OCI-LY3 (cell line): Measurements from ENCODE around the gene ABL1.

ENCODE experiments used
- H2AFZ ChIP-seq: fragments of 200-600, 300-600 bp; shearing (Covaris generic); 2 replicates; pipeline ENCODE4 v1.6.0; 2014; ENCODE audit warnings: antibody characterized with exemption, low read depth, low read length
- H3K27ac ChIP-seq: fragments of 200-600, 300-600 bp; sonication (generic); 2 replicates; pipeline ENCODE4 v1.5.1; 2014; ENCODE audit warnings: mild to moderate bottlenecking, low read length, moderate library complexity, mixed read lengths
- H3K27me3 ChIP-seq: fragments of 200-600, 300-600 bp; sonication (generic); 2 replicates; pipeline ENCODE4 v1.6.1; 2014; ENCODE audit warnings: low read depth, low read length, mixed read lengths
- H3K36me3 ChIP-seq: fragments of 200-600, 300-600 bp; sonication (generic); replicated peaks from 2 replicates; pipeline ENCODE3; 2014; ENCODE audit warnings: low read depth, low read length, mixed read lengths
- H3K4me1 ChIP-seq: fragments of 300-600, 200-600 bp; sonication (generic); 2 replicates; pipeline ENCODE4 v1.6.1; 2014; ENCODE audit warnings: low read length, mixed read lengths
- H3K4me2 ChIP-seq: fragments of 200-600, 300-600 bp; sonication (generic); 2 replicates; pipeline ENCODE4 v1.6.1; 2014; ENCODE audit warnings: low read length, mixed read lengths
- H3K4me3 ChIP-seq: fragments of 300-600, 200-600 bp; sonication (generic); 2 replicates; pipeline ENCODE4 v1.5.1; 2014; ENCODE audit warnings: antibody characterized with exemption, mild to moderate bottlenecking, low read length, moderate library complexity
- H3K79me2 ChIP-seq: fragments of 300-600, 200-600 bp; shearing (Covaris generic); 2 replicates; pipeline ENCODE4 v1.6.1; 2014; ENCODE audit warnings: mild to moderate bottlenecking, low read length, mixed read lengths
- H3K9ac ChIP-seq: fragments of 300-600, 200-600 bp; shearing (Covaris generic); 2 replicates; pipeline ENCODE4 v1.6.0; 2014; ENCODE audit warnings: mild to moderate bottlenecking, low read length, moderate library complexity
- H3K9me3 ChIP-seq: fragments of 200-600, 300-600 bp; shearing (Covaris generic); 2 replicates; pipeline ENCODE4 v1.6.1; 2014; ENCODE audit warnings: low read length, mixed read lengths; ENCODE audit not compliant: insufficient read depth
- H4K20me1 ChIP-seq: fragments of 200-600, 300-600 bp; sonication (generic); 2 replicates; pipeline ENCODE4 v1.6.1; 2016; ENCODE audit warnings: low read length, mixed read lengths; ENCODE audit not compliant: insufficient read depth
- EZH2phosphoT487 ChIP-seq: fragments of 200-600 bp; shearing (Covaris generic); IDR thresholded peaks from 2 replicates; pipeline ENCODE4 v1.6.1; 2018; ENCODE audit warnings: antibody characterized with exemption, mixed run types, low read depth
- TF ChIP-seq, protein P1 (sequence below): fragments of 200-600, 300-600 bp; sonication (generic); IDR thresholded peaks from 2 replicates; pipeline ENCODE4 v1.5.1; 2014; ENCODE audit warnings: antibody characterized with exemption, low read length, low read depth

The ABL1 gene

DNA sequence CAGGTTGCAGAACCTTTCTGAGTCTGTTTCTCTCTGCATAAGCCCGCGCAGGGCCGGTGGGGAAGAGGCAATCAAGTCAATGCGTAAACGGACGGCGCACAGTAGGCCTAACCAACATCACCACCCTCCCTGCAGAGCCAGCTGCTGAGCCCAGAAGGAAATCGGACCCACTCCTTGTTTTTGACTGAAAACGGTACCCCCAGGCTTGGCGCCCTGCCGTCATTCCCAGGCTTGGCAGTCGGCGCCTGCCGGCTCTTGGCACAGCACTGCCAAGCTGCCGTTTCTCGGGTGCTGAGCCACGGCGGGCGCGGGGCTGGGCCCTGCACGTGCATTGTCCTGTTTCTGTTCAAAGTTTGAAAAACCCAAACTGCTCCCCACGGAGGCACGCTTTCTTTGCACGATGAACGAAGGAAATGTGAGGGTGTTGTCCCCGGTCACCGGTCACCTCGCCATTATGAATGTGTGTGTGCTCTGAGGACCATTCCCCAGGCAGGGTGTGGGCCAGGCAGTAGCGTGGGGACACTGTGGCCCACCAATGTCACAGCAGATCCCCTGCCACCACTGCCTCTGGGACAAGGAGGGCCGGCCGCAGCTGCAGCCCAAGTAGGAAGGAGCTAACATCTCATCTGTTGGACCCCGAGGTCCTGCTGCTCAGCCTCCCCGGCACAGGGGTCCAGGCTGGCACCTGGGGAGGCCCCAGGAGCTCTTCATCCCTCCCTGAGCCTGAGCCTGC lies 83.9 kb downstream of the ABL1 start:
- Histone ChIP-seq H3K4me2 (no peak overlapping the region), H3K4me1 (no peaks in the 10 kb centered on the region), H4K20me1 (no peaks in the 10 kb centered on the region), H3K79me2 (no peaks in the 10 kb centered on the region), H3K36me3 (no peaks in the 10 kb centered on the region), H3K27ac (no peak overlapping the region), H2AFZ (no peak overlapping the region), H3K27me3 (peaks cover 41% of the 10 kb centered on the region), H3K9me3 (no peaks in the 10 kb centered on the region), H3K9ac (no peak overlapping the region), H3K4me3 (no peak overlapping the region)
- TF ChIP-seq EZH2phosphoT487 = no peak
- TF ChIP-seq, protein P1, sequence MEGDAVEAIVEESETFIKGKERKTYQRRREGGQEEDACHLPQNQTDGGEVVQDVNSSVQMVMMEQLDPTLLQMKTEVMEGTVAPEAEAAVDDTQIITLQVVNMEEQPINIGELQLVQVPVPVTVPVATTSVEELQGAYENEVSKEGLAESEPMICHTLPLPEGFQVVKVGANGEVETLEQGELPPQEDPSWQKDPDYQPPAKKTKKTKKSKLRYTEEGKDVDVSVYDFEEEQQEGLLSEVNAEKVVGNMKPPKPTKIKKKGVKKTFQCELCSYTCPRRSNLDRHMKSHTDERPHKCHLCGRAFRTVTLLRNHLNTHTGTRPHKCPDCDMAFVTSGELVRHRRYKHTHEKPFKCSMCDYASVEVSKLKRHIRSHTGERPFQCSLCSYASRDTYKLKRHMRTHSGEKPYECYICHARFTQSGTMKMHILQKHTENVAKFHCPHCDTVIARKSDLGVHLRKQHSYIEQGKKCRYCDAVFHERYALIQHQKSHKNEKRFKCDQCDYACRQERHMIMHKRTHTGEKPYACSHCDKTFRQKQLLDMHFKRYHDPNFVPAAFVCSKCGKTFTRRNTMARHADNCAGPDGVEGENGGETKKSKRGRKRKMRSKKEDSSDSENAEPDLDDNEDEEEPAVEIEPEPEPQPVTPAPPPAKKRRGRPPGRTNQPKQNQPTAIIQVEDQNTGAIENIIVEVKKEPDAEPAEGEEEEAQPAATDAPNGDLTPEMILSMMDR = no peak

DNA sequence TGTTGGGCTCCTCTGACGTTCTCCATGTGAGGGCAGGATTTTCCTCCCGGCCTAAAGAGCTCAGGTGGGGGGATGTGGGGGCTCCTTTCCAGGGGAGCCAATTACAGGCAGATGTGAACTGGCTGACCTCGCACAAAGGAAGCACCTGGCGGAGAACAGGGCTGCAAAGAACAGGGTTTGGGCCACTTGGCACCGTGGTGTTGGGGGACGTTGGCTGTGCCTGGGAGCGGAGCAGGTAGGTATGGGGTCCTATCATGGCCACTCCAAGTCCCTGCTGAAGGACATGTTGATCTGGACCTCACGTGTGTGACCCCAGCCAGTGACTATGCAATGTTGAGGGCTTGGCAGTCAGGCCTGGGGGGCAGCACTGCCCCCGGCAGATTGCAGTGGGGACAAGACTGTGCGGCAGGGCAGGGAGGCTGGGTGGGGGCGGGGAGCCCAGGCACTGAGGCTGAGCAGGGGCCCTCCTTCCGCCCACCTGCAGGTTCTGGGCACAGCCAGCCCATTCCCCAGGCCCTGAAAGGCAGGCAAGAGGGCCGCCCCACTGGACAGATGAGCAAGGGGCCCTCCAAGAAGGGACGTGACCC lies 84.6 kb downstream of the ABL1 start:
- Histone ChIP-seq H3K79me2 (no peaks in the 10 kb centered on the region), H3K9ac (no peak overlapping the region), H3K27me3 (peaks cover 41% of the 10 kb centered on the region), H3K4me3 (no peak overlapping the region), H3K9me3 (no peaks in the 10 kb centered on the region), H3K4me2 (no peak overlapping the region), H3K4me1 (no peaks in the 10 kb centered on the region), H3K27ac (no peak overlapping the region), H3K36me3 (no peaks in the 10 kb centered on the region), H2AFZ (no peak overlapping the region), H4K20me1 (no peaks in the 10 kb centered on the region)
- TF ChIP-seq EZH2phosphoT487 = no peak
- TF ChIP-seq, protein P1 = no peak

DNA sequence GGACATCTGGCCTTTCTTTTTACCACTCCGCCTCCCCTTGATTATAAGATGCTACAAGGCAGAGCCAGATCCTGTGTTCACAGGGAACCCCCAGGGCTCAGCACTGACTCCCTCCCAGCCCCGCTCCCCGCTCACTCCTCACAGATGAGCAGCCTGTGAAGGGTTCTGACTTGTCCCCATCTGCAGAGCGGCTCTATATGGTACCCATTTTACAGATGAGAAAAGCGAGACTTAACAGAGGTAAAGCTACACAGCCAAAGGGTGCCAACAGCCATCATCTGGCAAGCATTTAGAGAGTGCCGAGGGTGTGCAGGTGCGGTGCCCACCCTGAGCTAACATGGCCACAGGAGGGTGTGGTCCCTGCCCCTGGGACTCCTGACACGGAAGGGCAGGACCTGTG lies 85.2 kb downstream of the ABL1 start:
- no peaks in the 10 kb centered on the region for H3K36me3 ChIP-seq
- no peaks in the 10 kb centered on the region for H3K9me3 ChIP-seq
- peaks cover 46% of the 10 kb centered on the region for H3K27me3 ChIP-seq
- TF ChIP-seq, protein P1 = no peak
- TF ChIP-seq EZH2phosphoT487 = no peak
- no peak overlapping the region for H2AFZ ChIP-seq
- H3K4me3 ChIP-seq = no peak overlapping the region
- H3K9ac ChIP-seq = no peak overlapping the region
- no peaks in the 10 kb centered on the region; the same call in 1 of the 2 replicates for H3K4me1 ChIP-seq
- H4K20me1 ChIP-seq = no peaks in the 10 kb centered on the region
- no peaks in the 10 kb centered on the region for H3K79me2 ChIP-seq
- no peak overlapping the region for H3K27ac ChIP-seq
- no peak overlapping the region for H3K4me2 ChIP-seq

DNA sequence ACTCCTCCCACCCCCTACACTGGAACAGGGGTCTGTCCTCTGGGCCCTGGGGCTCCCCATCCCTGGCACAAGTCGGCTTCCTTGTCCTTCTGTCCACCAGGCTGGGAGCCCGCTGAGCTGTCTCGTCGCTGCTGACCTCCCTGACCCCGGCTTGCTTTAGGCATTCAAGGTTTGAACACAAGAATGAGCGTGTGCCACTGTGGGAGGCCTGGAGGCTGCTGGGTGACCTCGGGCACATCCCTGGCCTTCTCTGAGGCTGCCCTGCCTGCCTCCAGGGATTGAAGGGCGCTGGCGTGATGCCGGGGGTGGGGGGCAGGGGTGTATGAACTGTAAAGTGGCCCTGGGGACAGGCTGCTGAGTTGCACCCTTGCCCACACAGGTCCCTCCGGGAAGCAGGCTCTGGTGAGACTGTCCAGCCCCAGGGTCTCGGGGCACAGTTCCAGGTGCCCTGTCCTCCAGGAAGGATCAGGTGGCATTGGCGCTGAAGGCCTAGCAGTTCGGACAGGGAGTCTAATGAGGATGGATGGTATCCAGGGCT lies 85.8 kb downstream of the ABL1 start:
- TF ChIP-seq, protein P1 = no peak
- no peak for TF ChIP-seq EZH2phosphoT487
- H3K79me2 ChIP-seq = no peaks in the 10 kb centered on the region
- no peaks in the 10 kb centered on the region for H3K36me3 ChIP-seq
- no peaks in the 10 kb centered on the region for H3K9me3 ChIP-seq
- H3K27ac ChIP-seq = no peak overlapping the region
- H2AFZ ChIP-seq = no peak overlapping the region
- no peak overlapping the region for H3K4me3 ChIP-seq
- no peak overlapping the region for H3K4me2 ChIP-seq
- H3K4me1 ChIP-seq = peaks cover 6% of the 10 kb centered on the region
- no peak overlapping the region for H3K9ac ChIP-seq
- peaks cover 50% of the 10 kb centered on the region for H3K27me3 ChIP-seq
- no peaks in the 10 kb centered on the region for H4K20me1 ChIP-seq
